Mesothelial cell of epicardium (in vitro differentiated cells): ENCODE measurements around the gene MAGI2. TPM values are rescaled to one million over a fixed set of nuclear protein-coding genes. Genes with fewer than 3 reads are reported as not detected.

Experiments
- DNase-seq, 2 experiments: peaks; one replicate each; pipeline ENCODE4 v3.0.0; 2021; ENCODE audit warnings: low spot score in 2 of 2; ENCODE audit not compliant: unreplicated experiment in 2 of 2
- H3K27ac Mint-ChIP-seq: 2 replicates; pipeline ENCODE4 v1.8.0; 2021; ENCODE audit warnings: mixed read lengths
- H3K27me3 Mint-ChIP-seq: 2 replicates; pipeline ENCODE4 v1.8.0; 2021; ENCODE audit warnings: low read depth, mixed read lengths
- H3K36me3 Mint-ChIP-seq: 2 replicates; pipeline ENCODE4 v1.8.0; 2021; ENCODE audit warnings: mixed read lengths
- H3K4me1 Mint-ChIP-seq: 2 replicates; pipeline ENCODE4 v1.8.0; 2021; ENCODE audit warnings: mixed read lengths
- H3K4me3 Mint-ChIP-seq: 2 replicates; pipeline ENCODE4 v1.8.0; 2021; ENCODE audit warnings: mild to moderate bottlenecking, moderate library complexity, mixed read lengths
- H3K9me3 Mint-ChIP-seq: 2 replicates; pipeline ENCODE4 v1.8.0; 2021; ENCODE audit warnings: mixed read lengths
- CTCF ChIP-seq: fragments of 200-600 bp; sonication (generic); IDR thresholded peaks from one replicate; pipeline ENCODE4 v1.5.0; 2021; ENCODE audit warnings: antibody characterized with exemption; ENCODE audit not compliant: unreplicated experiment
- total RNA-seq: library from RNA; stranded (reverse); gene quantifications from 3 replicates; pipeline ENCODE4 v1.2.1, GENCODE V29; 2021

MAGI2 gene
- total RNA-seq, 1 donor from 2014 or later, result 38.4 TPM

GRCh38 chr7:78218051-78218450, 1235.4 kb downstream of the MAGI2 start:
- TF ChIP-seq CTCF, result no peak
- H3K4me1 Mint-ChIP-seq, result peaks cover 13% of the 10 kb centered on the region
- no peak overlapping the region for H3K4me3 Mint-ChIP-seq
- peaks cover 15% of the 10 kb centered on the region for H3K27me3 Mint-ChIP-seq
- DNase-seq, result no peak
- H3K9me3 Mint-ChIP-seq, result peaks cover 3% of the 10 kb centered on the region
- H3K36me3 Mint-ChIP-seq, result no peaks in the 10 kb centered on the region
- H3K27ac Mint-ChIP-seq, result no peak overlapping the region

GRCh38 chr7:78215199-78215598, 1238.3 kb downstream of the MAGI2 start:
- no peak for DNase-seq
- no peaks in the 10 kb centered on the region for H3K36me3 Mint-ChIP-seq
- H3K4me3 Mint-ChIP-seq, result no peak overlapping the region
- no peak for TF ChIP-seq CTCF
- H3K27ac Mint-ChIP-seq, result no peak overlapping the region
- no peaks in the 10 kb centered on the region for H3K4me1 Mint-ChIP-seq
- H3K27me3 Mint-ChIP-seq, result peaks cover 15% of the 10 kb centered on the region
- peaks cover 6% of the 10 kb centered on the region for H3K9me3 Mint-ChIP-seq

- peaks cover under 1% of the 10 kb centered on the region for H3K4me1 Mint-ChIP-seq
- no peak for DNase-seq
- no peak for TF ChIP-seq CTCF
- peaks cover 15% of the 10 kb centered on the region for H3K27me3 Mint-ChIP-seq
- H3K36me3 Mint-ChIP-seq, result peaks cover 3% of the 10 kb centered on the region
- no peak overlapping the region for H3K27ac Mint-ChIP-seq
- H3K9me3 Mint-ChIP-seq, result peaks cover 11% of the 10 kb centered on the region
- H3K4me3 Mint-ChIP-seq, result no peak overlapping the region
Observed at GRCh38 chr7:78213402-78213801, 1240.1 kb downstream of the MAGI2 start.

GRCh38 chr7:78212476-78213060, 1240.9 kb downstream of the MAGI2 start:
- Mint-ChIP-seq H3K27ac (no peak overlapping the region), H3K9me3 (peaks cover 14% of the 10 kb centered on the region), H3K27me3 (peaks cover 15% of the 10 kb centered on the region), H3K4me3 (no peak overlapping the region), H3K4me1 (peaks cover 6% of the 10 kb centered on the region), H3K36me3 (peaks cover 3% of the 10 kb centered on the region)
- no peak for TF ChIP-seq CTCF
- no peak for DNase-seq

- Mint-ChIP-seq H3K27me3 (no peaks in the 10 kb centered on the region), H3K9me3 (peaks cover 14% of the 10 kb centered on the region), H3K4me1 (peaks cover 14% of the 10 kb centered on the region), H3K36me3 (peaks cover 3% of the 10 kb centered on the region), H3K27ac (no peak overlapping the region), H3K4me3 (no peak overlapping the region)
- TF ChIP-seq CTCF, result no peak
- DNase-seq, result no peak
Observed at GRCh38 chr7:78207269-78207668, 1246.2 kb downstream of the MAGI2 start.

- H3K4me3 Mint-ChIP-seq, result no peak overlapping the region
- H3K4me1 Mint-ChIP-seq, result peaks cover 14% of the 10 kb centered on the region
- no peak overlapping the region for H3K27ac Mint-ChIP-seq
- DNase-seq, result no peak
- TF ChIP-seq CTCF, result no peak
- peaks cover 3% of the 10 kb centered on the region for H3K36me3 Mint-ChIP-seq
- peaks cover 14% of the 10 kb centered on the region for H3K9me3 Mint-ChIP-seq
- H3K27me3 Mint-ChIP-seq, result no peaks in the 10 kb centered on the region
Observed at GRCh38 chr7:78206769-78207168, 1246.7 kb downstream of the MAGI2 start.
